Activated CD8-positive, alpha-beta T cell treated with anti-CD3 and anti-CD28 coated beads for 36 hours (primary cell): ENCODE results near the gene HRH3. TPM values are rescaled to one million over a fixed set of nuclear protein-coding genes. Genes with fewer than 3 reads are reported as not detected.
A peak's percentile ranks its signal among the peaks of the same experiment; 100 is the strongest.

ENCODE experiments used
- ATAC-seq: fragments of 200-7000 bp; cut with Tn5 transposase; one replicate; pipeline ENCODE4 v1.10.0; 2021; ENCODE audit warnings: mild to moderate bottlenecking, moderate library complexity
- CTCF ChIA-PET: fragments of 350-600 bp; sonication (Branson Sonifier 250); formaldehyde crosslinking; loops from one replicate; lab custom pipeline; 2021; ENCODE audit warnings: antibody characterized with exemption; lab: Charles Lee
- POLR2A ChIA-PET: fragments of 350-600 bp; sonication (Branson Sonifier 250); formaldehyde crosslinking; loops from one replicate; lab custom pipeline; 2021; ENCODE audit warnings: antibody characterized with exemption; lab: Charles Lee
- DNase-seq: peaks from one replicate; pipeline ENCODE4 v3.0.0-alpha.2; 2020
- H3K27ac Mint-ChIP-seq: one replicate; pipeline ENCODE4 v1.8.0; 2021; ENCODE audit warnings: mild to moderate bottlenecking, mixed read lengths
- H3K27me3 Mint-ChIP-seq: one replicate; pipeline ENCODE4 v1.8.0; 2021; ENCODE audit warnings: mixed read lengths
- H3K36me3 Mint-ChIP-seq: one replicate; pipeline ENCODE4 v1.8.0; 2021; ENCODE audit warnings: low read depth, mixed read lengths
- H3K4me1 Mint-ChIP-seq: one replicate; pipeline ENCODE4 v1.8.0; 2021; ENCODE audit warnings: low read depth, mixed read lengths
- H3K4me3 Mint-ChIP-seq: one replicate; pipeline ENCODE4 v1.8.0; 2021; ENCODE audit warnings: mild to moderate bottlenecking, moderate library complexity, mixed read lengths
- H3K9me3 Mint-ChIP-seq: one replicate; pipeline ENCODE4 v1.8.0; 2021; ENCODE audit warnings: mixed read lengths
- CTCF ChIP-seq: fragments of 200-600 bp; IDR thresholded peaks from one replicate; pipeline ENCODE4 v1.8.0; 2022; ENCODE audit warnings: antibody characterized with exemption, mild to moderate bottlenecking
- intact Hi-C: fragments of 100-400 bp; cut with micrococcal nuclease; formaldehyde crosslinking; loops from one replicate; pipeline ENCODE4 v1.10.0; 2022
- total RNA-seq, 2 experiments: library from RNA; stranded (reverse); gene quantifications; one replicate each; pipeline ENCODE4 v1.2.3, GENCODE V29; 2021

The HRH3 gene
- total RNA-seq, 2 experiments from 2014 or later: not detected

- H3K4me1 Mint-ChIP-seq: no peaks in the 10 kb centered on the region
- DNase-seq: no peak
- no peak for ATAC-seq
- H3K27ac Mint-ChIP-seq: no peak overlapping the region
- ChIA-PET CTCF (no interaction called here), POLR2A (interaction anchor here (0.7 to 1.1 kb wide), 2 partner anchors 10 to 346 kb away, joined by 3 read pairs; no protein-coding TSS in a partner anchor)
- no peak for TF ChIP-seq CTCF
- no peaks in the 10 kb centered on the region for H3K9me3 Mint-ChIP-seq
- H3K27me3 Mint-ChIP-seq: no peaks in the 10 kb centered on the region
- no peak overlapping the region for H3K4me3 Mint-ChIP-seq
- H3K36me3 Mint-ChIP-seq: peaks cover 23% of the 10 kb centered on the region
- intact Hi-C loops: no loop called here
Observed at GRCh38 chr20:62266851-62267250, 46.8 kb upstream of the HRH3 start.

GRCh38 chr20:62266340-62266739 lies 46.3 kb upstream of the HRH3 start:
- ATAC-seq: no peak
- Mint-ChIP-seq H3K4me1 (no peaks in the 10 kb centered on the region), H3K36me3 (peaks cover 23% of the 10 kb centered on the region), H3K27me3 (no peaks in the 10 kb centered on the region), H3K4me3 (no peak overlapping the region), H3K27ac (no peak overlapping the region), H3K9me3 (no peaks in the 10 kb centered on the region)
- ChIA-PET CTCF (no interaction called here), POLR2A (interaction anchor here (1.1 kb wide), 1 partner anchor 9 kb away, joined by 3 read pairs; no protein-coding TSS in a partner anchor)
- peak; percentile 4 for DNase-seq
- no peak for TF ChIP-seq CTCF
- intact Hi-C loops: no loop called here

- CTCF ChIA-PET: no interaction called here
Observed at GRCh38 chr20:62265365-62265764, 45.3 kb upstream of the HRH3 start.

GRCh38 chr20:62263396-62263795 lies 43.3 kb upstream of the HRH3 start:
- ATAC-seq: no peak
- Mint-ChIP-seq H3K36me3 (peaks cover 23% of the 10 kb centered on the region), H3K4me3 (no peak overlapping the region), H3K9me3 (no peaks in the 10 kb centered on the region), H3K4me1 (no peaks in the 10 kb centered on the region), H3K27me3 (no peaks in the 10 kb centered on the region), H3K27ac (no peak overlapping the region)
- no peak for TF ChIP-seq CTCF
- ChIA-PET POLR2A (interaction anchor here (0.6 kb wide), 1 partner anchor 79 kb away, joined by 3 read pairs; no protein-coding TSS in a partner anchor), CTCF (no interaction called here)
- intact Hi-C loops: no loop called here
- DNase-seq: no peak

More at GRCh38 chr20:62265365-62265764, 45.3 kb upstream of the HRH3 start:
- no peak overlapping the region for H3K4me3 Mint-ChIP-seq
- H3K9me3 Mint-ChIP-seq: no peaks in the 10 kb centered on the region
- H3K27me3 Mint-ChIP-seq: no peaks in the 10 kb centered on the region
- no peak overlapping the region for H3K27ac Mint-ChIP-seq
- TF ChIP-seq CTCF: no peak
- H3K36me3 Mint-ChIP-seq: peaks cover 23% of the 10 kb centered on the region
- DNase-seq: no peak
- ATAC-seq: no peak
- POLR2A ChIA-PET: no interaction called here
- no peaks in the 10 kb centered on the region for H3K4me1 Mint-ChIP-seq
- intact Hi-C loops: no loop called here

- peaks cover 19% of the 10 kb centered on the region for H3K36me3 Mint-ChIP-seq
- H3K4me1 Mint-ChIP-seq: no peaks in the 10 kb centered on the region
- H3K9me3 Mint-ChIP-seq: no peaks in the 10 kb centered on the region
- no peaks in the 10 kb centered on the region for H3K27me3 Mint-ChIP-seq
- no peak overlapping the region for H3K4me3 Mint-ChIP-seq
- CTCF ChIA-PET: interaction anchor here (1.1 kb wide), 1 partner anchor 20 kb away, joined by 3 read pairs; no protein-coding TSS in a partner anchor
- intact Hi-C loops: no loop called here
- no peak overlapping the region for H3K27ac Mint-ChIP-seq
- ATAC-seq (no peak), DNase-seq (no peak)
- POLR2A ChIA-PET: no interaction called here
- no peak for TF ChIP-seq CTCF
Observed at GRCh38 chr20:62262064-62262463, 42.0 kb upstream of the HRH3 start.
